DOHH2 (cell line): ENCODE measurements around the gene AMPD3.

Experiments used
- H3F3A ChIP-seq: fragments of 200-600 bp; sonication (generic), shearing (Covaris generic); 2 replicates; pipeline ENCODE4 v1.6.0; 2016; ENCODE audit warnings: antibody characterized with exemption, mild to moderate bottlenecking; ENCODE audit not compliant: control insufficient read depth, insufficient read depth
- H3K27ac ChIP-seq: fragments of 200-600 bp; sonication (generic); 2 replicates; pipeline ENCODE4 v1.5.1; 2014; ENCODE audit warnings: low read depth, mild to moderate bottlenecking, low read length, moderate library complexity
- H3K27me3 ChIP-seq: fragments of 200-600 bp; sonication (generic); 2 replicates; pipeline ENCODE4 v1.6.1; 2014; ENCODE audit warnings: mild to moderate bottlenecking, low read length, mixed read lengths; ENCODE audit not compliant: control insufficient read depth
- H3K36me3 ChIP-seq: fragments of 200-600 bp; sonication (generic); 2 replicates; pipeline ENCODE4 v1.6.1; 2014; ENCODE audit warnings: mild to moderate bottlenecking, low read length, moderate library complexity, mixed read lengths; ENCODE audit not compliant: control insufficient read depth
- H3K4me1 ChIP-seq: fragments of 200-600 bp; sonication (generic); 2 replicates; pipeline ENCODE4 v1.6.1; 2014; ENCODE audit warnings: mild to moderate bottlenecking, low read length, mixed read lengths; ENCODE audit not compliant: control insufficient read depth
- H3K4me2 ChIP-seq: fragments of 200-600 bp; sonication (generic); 2 replicates; pipeline ENCODE4 v1.6.0; 2014; ENCODE audit warnings: mild to moderate bottlenecking, low read length, moderate library complexity
- H3K4me3 ChIP-seq: fragments of 200-600 bp; sonication (generic); 2 replicates; pipeline ENCODE4 v1.5.1; 2014; ENCODE audit warnings: mild to moderate bottlenecking, low read length, mixed read lengths
- H3K79me2 ChIP-seq: fragments of 200-600 bp; sonication (generic); 2 replicates; pipeline ENCODE4 v1.6.1; 2014; ENCODE audit warnings: mild to moderate bottlenecking, low read length, mixed read lengths; ENCODE audit not compliant: control insufficient read depth
- H3K9me2 ChIP-seq: fragments of 200-600 bp; sonication (generic); replicated peaks from 2 replicates; pipeline ENCODE4 v1.6.1; 2014; ENCODE audit warnings: mild to moderate bottlenecking, low read length, mixed read lengths; ENCODE audit not compliant: control insufficient read depth
- H3K9me3 ChIP-seq: fragments of 200-600 bp; sonication (generic); 2 replicates; pipeline ENCODE4 v1.6.1; 2014; ENCODE audit warnings: antibody characterized with exemption, low read length, mixed read lengths; ENCODE audit not compliant: control insufficient read depth, insufficient read depth
- H4K20me1 ChIP-seq: fragments of 200-600 bp; sonication (generic); 2 replicates; pipeline ENCODE4 v1.6.0; 2014; ENCODE audit warnings: low read depth, mild to moderate bottlenecking, antibody characterized with exemption, low read length, moderate library complexity; ENCODE audit not compliant: control insufficient read depth, insufficient read depth
- EZH2phosphoT487 ChIP-seq: fragments of 200-600 bp; sonication (generic); IDR thresholded peaks from 2 replicates; pipeline ENCODE4 v1.6.1; 2017; ENCODE audit warnings: borderline replicate concordance, mild to moderate bottlenecking, antibody characterized with exemption, low read length, moderate library complexity, mixed read lengths
- TF ChIP-seq, protein P1 (sequence below): fragments of 200-600 bp; sonication (generic); IDR thresholded peaks from one replicate; pipeline ENCODE4 v1.5.1; 2014; ENCODE audit warnings: antibody characterized with exemption, mild to moderate bottlenecking, low read depth, low read length; ENCODE audit not compliant: poor library complexity, severe bottlenecking

AMPD3 gene

DNA sequence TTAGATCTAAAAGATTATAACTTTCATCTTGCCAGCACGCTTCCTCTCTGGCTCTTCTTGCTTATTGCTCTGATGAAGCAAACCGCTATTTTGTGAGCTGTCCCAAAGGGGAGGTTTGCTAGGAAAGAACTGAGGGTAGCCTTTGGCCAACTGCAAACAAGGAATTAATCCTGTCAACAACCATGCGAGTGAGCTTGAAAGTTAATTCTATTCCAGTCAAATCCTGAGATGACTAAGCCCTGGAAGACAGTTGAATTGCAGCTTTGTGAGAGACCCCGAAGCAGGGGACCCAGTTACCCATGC lies 96.2 kb downstream of the AMPD3 start:
- no peaks in the 10 kb centered on the region for H4K20me1 ChIP-seq
- no peaks in the 10 kb centered on the region for H3K36me3 ChIP-seq
- no peaks in the 10 kb centered on the region for H3K9me2 ChIP-seq
- H3K79me2 ChIP-seq = no peaks in the 10 kb centered on the region
- H3K4me2 ChIP-seq = no peak overlapping the region
- no peak overlapping the region for H3K27ac ChIP-seq
- TF ChIP-seq, protein P1, sequence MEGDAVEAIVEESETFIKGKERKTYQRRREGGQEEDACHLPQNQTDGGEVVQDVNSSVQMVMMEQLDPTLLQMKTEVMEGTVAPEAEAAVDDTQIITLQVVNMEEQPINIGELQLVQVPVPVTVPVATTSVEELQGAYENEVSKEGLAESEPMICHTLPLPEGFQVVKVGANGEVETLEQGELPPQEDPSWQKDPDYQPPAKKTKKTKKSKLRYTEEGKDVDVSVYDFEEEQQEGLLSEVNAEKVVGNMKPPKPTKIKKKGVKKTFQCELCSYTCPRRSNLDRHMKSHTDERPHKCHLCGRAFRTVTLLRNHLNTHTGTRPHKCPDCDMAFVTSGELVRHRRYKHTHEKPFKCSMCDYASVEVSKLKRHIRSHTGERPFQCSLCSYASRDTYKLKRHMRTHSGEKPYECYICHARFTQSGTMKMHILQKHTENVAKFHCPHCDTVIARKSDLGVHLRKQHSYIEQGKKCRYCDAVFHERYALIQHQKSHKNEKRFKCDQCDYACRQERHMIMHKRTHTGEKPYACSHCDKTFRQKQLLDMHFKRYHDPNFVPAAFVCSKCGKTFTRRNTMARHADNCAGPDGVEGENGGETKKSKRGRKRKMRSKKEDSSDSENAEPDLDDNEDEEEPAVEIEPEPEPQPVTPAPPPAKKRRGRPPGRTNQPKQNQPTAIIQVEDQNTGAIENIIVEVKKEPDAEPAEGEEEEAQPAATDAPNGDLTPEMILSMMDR = no peak
- no peak for TF ChIP-seq EZH2phosphoT487
- H3K27me3 ChIP-seq = no peaks in the 10 kb centered on the region
- H3F3A ChIP-seq = no peaks in the 10 kb centered on the region
- no peaks in the 10 kb centered on the region for H3K4me1 ChIP-seq
- H3K9me3 ChIP-seq = no peaks in the 10 kb centered on the region
- H3K4me3 ChIP-seq = no peak overlapping the region

DNA sequence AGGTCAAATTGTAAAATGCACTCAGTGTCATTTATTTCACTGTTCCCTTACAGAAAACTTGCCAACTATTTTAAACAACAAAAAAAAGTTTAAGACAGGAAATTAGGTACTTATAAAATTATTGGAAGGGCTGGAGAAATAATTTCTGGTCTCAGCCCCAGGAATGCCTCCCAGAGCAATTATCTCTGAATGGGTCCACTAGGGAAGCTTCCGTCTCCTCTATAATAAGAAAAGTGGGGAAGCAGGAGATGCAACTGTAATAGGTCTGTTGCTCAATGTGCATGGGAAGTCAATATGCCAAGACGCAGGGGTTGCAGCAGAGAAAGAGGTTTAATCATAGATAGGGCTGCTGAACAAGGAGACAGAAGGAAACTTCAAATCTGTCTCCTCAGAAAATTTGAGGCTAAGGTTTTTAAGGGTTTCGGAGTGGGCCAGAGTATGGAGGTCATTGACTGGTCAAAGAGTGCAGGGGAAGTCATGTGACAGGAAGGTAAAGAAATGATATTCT lies 96.8 kb downstream of the AMPD3 start:
- no peaks in the 10 kb centered on the region for H4K20me1 ChIP-seq
- no peaks in the 10 kb centered on the region for H3K79me2 ChIP-seq
- H3K9me2 ChIP-seq = no peaks in the 10 kb centered on the region
- no peaks in the 10 kb centered on the region for H3K36me3 ChIP-seq
- no peaks in the 10 kb centered on the region for H3F3A ChIP-seq
- no peaks in the 10 kb centered on the region for H3K27me3 ChIP-seq
- no peak for TF ChIP-seq EZH2phosphoT487
- TF ChIP-seq, protein P1 = no peak
- H3K27ac ChIP-seq = no peak overlapping the region
- H3K4me2 ChIP-seq = no peak overlapping the region
- H3K4me3 ChIP-seq = no peak overlapping the region
- H3K4me1 ChIP-seq = no peaks in the 10 kb centered on the region
- no peaks in the 10 kb centered on the region for H3K9me3 ChIP-seq

DNA sequence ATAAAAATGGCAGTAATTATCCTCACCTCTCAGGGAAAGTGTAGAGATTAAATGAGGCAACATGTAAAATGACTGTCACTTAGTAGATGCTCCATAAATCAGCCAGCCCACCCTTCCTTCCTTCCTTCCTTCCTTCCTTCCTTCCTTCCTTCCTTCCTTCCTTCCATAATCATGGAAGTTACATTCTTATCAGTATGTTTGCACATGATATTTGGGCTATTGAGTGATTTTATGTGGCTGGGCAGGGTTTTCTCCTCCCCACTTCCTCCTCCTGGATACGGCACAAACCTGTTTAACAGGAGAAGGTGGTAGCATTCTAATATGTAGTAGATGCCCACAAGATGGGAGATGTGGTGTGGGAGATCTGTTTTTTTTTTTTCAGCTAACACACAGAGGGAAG lies 101.5 kb downstream of the AMPD3 start:
- no peak overlapping the region for H3K4me2 ChIP-seq
- H3K36me3 ChIP-seq = no peaks in the 10 kb centered on the region
- no peaks in the 10 kb centered on the region for H3F3A ChIP-seq
- H3K4me3 ChIP-seq = no peak overlapping the region
- no peaks in the 10 kb centered on the region for H3K4me1 ChIP-seq
- no peaks in the 10 kb centered on the region for H3K9me3 ChIP-seq
- H3K27me3 ChIP-seq = no peaks in the 10 kb centered on the region
- no peak overlapping the region for H3K27ac ChIP-seq
- H4K20me1 ChIP-seq = no peaks in the 10 kb centered on the region
- no peaks in the 10 kb centered on the region for H3K9me2 ChIP-seq
- H3K79me2 ChIP-seq = no peaks in the 10 kb centered on the region
- TF ChIP-seq, protein P1 = no peak
- TF ChIP-seq EZH2phosphoT487 = no peak
